NCI-H1092 treated with DMSO at 0.1 percent for 48 hours (cell line): ENCODE data around the gene TBC1D17.
A peak's percentile ranks its signal among the peaks of the same experiment; 100 is the strongest.
"Not testable (repeated sequence)": the region's sequence is repeated elsewhere in the genome, so short reads cannot be mapped to it uniquely, and the experiment has no call there.

ENCODE experiments used
- DNase-seq: peaks from one replicate; lab custom pipeline; 2025; lab: John Stamatoyannopoulos, UW

TBC1D17 gene

DNA sequence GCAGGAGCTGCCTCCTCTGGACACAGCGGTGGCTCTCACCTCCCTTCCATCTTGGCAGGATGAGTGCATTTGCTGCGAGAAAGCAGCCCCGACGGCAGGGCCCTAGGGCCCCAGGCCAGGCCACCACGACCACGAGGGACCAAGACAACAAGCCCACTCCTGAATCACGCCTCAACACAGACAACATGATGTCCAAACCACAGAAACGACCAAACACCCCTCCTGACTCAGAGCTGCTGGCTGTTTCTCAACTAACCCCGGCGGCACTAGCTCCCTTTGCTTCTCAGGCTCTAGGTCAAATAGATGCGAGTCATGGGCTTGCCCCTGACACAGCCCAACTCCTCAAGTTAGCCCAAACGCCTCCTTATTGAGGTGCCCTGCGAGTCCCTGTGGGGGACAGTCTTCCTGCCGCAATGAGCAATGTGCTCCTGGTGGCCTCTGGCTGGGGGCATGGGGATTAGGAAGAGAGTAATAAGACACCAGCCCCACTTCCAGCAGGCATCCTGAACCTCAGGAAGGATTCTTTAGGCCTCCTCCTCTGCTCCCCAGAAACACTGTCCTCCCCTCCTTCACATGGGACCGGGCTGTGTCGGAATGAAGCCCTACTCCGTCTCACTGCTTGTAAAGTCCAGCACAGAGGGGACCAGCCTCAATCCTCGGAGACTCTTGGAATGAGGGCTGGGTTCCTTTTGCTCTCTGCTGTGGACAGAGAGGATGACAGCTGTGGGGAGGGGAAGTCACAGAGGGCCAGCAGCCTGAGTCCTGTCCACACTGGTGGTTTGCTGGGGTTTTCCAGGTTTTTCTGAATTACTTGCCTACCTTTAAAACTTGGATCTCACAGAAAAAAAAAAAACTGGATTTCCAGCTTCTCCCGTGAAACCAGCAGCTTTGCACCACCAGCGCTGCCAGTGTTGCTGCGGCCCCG, 44.6 kb downstream of the TBC1D17 start:
- no peak for DNase-seq

DNA sequence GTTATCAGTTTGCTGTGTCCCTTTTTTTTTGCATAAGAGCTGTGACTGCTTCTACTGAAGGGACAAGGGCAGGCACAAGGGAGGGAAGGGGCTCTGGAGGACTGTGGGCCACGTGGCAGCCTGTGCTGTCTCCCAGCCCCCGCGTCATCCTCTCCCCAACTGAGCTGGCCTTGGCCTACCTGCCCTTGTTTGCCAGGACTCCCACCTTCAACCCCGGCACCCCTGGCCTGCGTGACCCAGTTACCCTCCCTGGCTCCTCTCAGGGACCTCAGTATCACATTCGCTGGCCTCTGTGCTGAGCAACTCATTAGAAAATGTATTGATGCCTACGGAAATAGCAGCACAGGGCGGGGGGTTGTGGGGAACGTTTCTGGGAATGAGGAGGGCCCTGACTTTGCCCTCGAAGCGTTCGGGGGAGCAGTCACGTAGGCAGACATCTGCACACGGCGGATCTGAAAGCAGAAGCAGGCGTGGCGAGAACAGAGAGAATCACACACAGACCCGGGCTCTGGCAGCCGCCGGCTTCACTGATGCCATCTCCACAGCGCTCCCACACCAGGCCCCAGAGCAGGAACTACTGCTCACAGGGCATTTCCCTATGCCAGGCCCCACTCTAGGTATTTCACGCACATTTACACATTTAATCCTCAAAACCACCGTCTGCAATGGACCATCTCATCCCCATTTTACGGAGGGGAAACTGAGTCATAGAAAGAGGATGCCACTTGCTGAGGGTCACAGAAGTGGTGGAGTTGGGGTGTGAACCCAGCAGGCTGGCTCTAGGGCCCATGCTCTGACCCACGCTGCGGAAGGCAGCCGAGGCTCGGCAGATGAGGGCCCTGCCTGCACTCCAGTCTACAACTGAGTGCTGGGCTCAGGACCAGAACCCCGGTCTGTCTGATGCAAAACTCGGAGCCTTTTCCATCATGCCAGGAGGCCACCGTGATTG, 45.8 kb downstream of the TBC1D17 start:
- DNase-seq = no peak

DNA sequence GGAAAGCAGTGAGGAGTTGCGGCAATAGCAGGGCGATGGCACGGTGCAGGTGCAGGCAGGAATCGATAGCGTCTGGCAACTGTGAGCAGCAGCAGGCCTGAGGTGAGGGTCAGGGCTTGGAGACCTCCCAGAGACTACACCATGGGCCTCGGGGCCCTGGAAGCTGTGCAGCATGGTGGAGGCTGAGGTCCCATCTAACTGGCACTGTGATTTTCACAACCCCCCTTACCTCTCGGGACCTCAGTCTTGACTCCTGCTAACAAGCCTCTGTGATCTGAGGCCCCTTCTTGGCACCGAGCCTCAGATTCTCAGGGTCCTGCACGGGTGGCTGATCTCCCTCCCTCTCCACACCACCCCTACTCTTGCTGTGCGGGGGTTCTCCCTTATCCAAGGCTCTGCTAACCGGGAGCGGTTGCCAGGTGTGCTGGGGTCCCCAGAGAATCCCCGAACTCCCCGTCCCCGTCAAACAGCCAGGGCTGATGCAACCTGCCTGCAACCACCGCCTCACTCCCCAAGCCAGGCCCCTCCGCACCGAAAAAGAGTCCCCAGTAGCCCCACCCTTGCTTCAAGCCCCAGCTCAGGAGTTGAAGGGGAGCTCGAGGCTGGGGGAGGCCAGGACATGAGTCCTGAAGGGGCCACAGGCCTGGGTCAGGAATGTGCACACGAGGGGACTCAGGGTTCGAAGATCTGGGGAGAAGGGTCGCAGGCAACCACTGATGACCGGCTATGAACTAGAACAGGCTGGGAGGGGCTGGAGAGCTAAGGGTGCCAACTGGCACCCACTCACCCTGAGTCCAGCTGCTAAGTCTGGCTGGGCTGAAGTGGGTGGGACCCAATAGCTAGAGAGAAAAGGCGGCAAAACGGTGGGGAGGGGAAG, 46.7 kb downstream of the TBC1D17 start:
- DNase-seq = no peak

DNA sequence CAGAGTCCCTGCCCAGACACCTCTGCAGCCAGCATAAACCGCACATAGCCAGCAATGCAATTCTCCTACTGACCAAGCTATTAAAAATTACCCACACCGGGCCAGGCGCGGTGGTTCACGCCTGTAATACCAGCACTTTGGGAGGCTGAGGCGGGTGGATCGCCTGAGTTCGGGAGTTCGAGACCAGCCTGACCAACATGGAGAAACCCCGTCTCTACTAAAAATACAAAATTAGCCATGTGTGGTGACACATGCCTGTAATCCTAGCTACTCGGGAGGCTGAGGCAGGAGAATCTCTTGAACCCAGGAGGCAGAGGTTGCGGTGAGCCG, 47.3 kb downstream of the TBC1D17 start:
- not testable (repeated sequence) for DNase-seq

DNA sequence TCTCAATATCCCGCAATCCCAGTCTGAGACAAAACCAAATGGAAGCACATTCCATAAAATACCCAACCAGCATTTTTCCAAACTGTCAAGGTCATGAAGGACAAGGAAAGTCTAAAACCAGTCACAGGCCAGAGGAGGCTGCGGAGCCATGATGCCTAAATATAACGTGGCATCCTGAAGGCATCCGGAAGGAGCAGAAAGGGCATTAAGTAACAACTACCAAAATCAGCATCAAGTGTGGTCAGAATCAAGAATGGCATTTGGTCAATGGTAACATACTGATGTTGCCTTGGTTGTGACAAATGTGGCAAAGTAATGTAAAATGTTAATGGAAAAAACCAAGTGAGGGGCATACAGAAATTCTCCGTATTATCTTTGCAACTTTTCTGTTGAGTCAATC, 48.0 kb downstream of the TBC1D17 start:
- no peak for DNase-seq

DNA sequence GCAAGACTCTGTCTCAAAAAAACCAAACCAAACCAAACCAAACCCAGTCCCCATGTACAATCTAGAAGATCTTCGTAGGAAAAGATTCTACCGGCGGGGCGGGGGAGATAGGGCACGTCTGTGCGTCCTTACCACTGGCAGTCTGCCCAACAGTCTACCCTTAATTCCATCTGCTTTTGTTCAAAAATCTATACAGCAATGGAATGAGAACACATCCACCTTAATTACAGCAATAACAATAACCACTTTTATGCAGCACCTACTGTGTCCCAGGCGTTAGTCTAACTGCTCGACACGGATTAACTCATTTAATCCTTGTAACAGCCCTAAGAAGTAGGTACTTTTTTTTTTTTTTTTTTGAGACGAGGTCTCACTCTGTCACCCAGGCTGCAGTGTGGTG, 49.0 kb downstream of the TBC1D17 start:
- DNase-seq = no peak

DNA sequence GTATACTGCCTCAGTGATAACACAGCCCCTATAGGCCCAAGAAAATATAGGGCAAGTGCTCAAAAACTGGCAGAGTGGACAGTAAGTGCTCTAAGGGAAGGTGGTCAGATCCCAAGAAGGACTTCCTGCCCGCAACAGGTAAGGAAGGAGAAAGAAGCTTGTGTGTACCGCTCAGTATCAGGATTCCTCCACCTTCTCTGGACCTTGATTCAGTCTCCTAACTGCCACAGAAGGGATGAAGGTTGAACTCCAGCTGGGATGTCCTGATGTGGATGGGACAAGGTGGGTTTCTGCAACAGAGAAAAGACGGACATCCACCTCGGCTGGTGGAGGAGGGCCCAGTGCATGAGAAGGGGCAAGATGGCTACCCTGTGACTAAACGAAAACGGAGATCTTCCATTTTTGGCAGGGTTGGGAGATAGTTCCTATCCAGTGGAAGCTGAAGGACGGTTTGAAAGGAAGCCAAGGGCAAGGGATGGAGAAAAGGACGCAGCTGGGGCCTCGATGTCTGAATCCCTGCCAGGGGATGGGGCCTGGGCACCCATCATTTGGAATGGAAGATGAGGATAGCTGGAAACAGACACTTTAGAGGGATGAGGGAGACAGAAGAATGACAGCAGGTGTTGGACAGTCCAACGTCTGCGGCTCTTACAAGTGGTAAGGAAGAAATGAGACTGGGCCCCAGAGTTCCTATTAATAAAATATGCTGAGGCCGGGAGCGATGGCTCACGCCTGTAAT, 50.2 kb downstream of the TBC1D17 start:
- no peak for DNase-seq

DNA sequence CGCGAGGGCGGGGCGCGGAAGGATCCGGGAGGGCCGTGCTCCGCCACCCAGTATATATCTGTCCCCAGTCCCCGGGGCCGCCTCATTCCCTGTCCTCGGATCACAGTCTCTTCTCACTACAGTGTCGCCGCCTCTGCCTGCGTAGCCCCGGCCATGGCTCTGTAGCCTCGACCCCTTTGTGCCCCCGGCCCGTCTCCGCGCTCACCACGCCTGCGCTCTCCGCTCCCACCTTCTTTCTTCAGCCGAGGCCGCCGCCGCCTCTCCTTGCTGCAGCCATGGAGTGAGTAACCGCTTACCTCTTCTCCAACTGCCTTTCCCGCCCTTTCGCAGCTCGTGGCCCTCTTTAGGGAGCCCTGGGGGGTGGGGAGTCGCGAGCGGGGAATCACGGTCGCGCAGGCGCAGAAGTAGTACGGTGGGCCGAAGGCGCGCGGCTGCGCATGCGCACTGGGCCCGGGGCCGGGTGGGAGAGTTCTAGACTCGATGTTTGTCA, 51.7 kb downstream of the TBC1D17 start, which contains the start of the genes ATF5 and NUP62:
Gene ATF5 (plus strand): TSS at position 85 of the 490 bp plus-strand sequence. CDS start 1,646 bp downstream, outside the sequence.
Gene NUP62 (minus strand): TSS at position 384 of the 490 bp plus-strand sequence. CDS start 19,697 bp downstream, outside the sequence.
- DNase-seq = peak; percentile 93

DNA sequence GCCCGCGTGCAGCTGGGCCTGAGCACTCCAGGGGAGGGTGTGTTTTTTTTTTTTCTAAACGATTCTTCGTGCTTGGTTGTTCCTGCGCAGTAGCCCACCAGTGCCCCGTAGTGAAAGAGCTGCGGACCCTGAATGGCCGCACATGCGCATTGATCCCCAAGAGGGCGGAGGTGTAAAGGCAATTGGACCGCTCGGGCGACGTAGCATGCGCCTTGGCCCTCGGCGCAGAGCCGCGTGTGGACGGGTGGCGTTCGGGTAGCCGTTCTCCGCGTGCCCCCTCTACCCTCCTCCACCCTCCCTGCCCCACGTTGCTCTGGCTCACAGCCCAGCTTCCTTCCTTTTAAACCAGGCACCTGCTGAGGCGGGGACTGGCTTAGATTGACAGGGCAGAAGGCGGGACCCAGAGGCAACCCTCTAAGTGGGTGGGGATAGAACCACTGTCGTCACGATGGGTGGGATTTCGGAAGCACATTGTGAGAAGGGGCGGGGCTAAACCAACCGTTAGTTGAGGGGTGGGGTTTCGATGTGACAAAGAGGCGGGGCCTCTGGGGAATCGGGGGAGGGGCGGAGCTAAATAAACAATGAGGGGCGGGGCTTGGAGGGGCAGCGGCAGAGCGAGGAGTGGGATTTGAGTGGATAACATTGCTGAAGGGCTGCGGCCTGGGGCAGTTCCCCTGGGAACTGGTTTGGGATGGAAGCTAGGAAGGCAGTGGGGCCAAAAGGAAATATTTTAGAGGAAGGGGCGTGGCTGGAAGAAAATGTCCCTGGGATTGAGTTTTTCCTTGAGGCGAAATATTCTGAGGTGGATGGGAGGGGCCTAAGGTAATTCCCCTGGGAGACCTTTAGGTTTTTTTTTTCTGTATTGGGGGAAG, 52.3 kb downstream of the TBC1D17 start:
- DNase-seq = peak; percentile 94

DNA sequence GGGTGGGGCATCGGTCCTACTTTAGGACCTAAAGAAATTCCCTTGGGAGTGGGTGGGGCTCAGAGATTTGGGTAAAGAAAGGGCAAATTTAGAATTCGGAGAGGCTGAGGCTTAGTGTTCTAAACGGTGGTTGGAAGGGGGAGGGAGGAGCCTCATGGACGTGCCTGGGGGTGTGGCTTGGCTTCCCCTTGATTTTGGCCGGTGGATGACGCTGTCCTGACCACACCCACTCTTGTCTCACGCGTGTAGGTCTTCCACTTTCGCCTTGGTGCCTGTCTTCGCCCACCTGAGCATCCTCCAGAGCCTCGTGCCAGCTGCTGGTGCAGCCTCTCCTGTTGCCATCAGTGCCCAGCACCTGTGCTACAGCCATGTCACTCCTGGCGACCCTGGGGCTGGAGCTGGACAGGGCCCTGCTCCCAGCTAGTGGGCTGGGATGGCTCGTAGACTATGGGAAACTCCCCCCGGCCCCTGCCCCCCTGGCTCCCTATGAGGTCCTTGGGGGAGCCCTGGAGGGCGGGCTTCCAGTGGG, 53.0 kb downstream of the TBC1D17 start:
- no peak for DNase-seq

DNA sequence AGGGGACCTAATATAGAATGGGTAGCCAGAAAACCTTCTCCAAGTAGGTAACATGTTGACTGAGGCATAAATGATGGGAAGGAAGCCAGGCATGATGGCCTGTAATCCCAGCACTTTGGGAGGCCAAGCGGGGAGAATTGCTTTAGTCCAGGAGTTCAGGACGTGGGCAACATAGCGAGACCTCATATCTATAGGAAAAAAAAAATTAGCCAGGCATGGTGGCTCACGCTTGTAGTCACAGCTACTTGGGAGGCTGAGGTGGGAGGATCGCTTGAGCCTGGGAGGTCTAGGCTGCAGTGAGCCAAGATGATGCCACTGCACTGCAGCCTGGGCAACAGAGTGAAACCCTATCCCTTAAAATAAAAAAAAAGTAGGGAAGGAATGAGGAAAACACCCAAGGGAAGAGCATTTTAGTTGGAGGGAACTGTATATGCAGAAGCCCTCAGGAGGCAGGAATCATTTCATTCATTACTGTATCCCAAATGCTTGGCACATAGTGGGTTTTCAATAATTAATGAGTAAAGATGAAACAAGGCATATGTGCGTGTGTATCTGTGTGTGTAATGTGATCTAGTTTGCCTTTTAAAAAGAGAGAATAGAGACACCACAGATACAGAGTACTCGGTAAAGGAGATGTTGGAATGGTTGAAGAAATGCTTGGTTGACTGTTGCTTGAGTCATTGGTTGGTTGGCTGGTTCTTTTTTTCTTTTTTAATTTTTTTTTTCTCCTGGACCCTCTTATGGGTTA, 54.0 kb downstream of the TBC1D17 start:
- DNase-seq = no peak

DNA sequence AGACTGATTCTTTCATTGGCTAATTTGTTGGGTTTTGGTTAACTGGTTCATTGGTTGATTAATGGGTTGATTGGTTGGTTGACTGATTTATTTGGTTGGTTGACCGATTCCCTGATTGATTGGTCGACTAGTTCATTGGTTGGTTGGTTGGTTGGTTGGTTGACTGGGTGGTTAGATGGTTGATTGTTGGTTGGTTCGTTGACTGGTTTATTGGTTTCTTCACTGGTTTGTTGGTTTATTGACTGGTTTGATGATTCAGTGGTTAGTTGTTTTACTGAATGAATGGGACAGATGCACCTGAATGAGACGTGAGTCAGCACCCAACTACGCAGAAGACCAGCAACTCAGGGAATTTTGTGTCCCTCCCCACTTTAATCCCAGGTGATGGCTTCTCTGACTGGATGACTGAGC, 54.5 kb downstream of the TBC1D17 start:
- no peak for DNase-seq

DNA sequence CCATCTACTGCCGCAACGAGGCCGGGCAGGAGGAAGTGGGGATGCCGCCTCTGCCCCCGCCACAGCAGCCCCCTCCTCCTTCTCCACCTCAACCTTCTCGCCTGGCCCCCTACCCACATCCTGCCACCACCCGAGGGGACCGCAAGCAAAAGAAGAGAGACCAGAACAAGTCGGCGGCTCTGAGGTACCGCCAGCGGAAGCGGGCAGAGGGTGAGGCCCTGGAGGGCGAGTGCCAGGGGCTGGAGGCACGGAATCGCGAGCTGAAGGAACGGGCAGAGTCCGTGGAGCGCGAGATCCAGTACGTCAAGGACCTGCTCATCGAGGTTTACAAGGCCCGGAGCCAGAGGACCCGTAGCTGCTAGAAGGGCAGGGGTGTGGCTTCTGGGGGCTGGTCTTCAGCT, 55.2 kb downstream of the TBC1D17 start:
- DNase-seq = no peak

DNA sequence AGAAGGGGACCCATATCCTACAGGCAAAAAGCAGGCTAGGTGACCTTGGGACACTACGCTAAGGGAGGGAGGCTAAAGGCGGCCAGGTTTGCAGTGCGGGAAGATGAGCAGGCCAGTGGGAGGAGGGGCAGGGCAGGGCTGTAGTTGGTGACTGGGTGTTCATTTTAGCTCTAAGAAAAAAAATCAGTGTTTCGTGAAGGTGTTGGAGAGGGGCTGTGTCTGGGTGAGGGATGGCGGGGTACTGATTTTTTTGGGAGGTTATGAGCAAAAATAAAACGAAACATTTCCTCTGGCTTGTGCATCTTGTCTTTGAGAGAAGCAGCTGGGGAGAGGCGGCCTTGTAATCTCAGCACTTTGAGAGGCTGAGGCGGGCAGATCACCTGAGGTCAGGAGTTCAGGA, 56.1 kb downstream of the TBC1D17 start:
- no peak for DNase-seq

DNA sequence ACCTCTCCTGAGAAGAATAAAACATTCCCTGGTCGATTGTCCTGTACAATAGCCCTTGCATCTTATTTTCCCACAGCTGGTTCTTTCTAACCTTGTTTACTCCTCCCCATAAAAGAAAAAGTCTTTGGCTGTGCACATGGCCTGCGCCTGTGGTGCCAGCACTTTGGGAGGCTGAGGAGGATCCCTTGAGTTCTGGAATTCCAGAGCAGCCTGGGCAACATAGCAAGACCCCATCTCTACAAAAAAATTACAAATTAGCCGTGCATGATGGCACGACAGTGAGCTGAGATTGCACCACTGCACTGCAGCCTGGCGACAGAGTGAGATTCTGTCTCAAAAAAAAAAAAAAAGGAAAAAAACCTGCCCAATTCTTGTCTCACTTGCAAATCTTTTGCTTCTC, 59.0 kb downstream of the TBC1D17 start:
- no peak for DNase-seq

DNA sequence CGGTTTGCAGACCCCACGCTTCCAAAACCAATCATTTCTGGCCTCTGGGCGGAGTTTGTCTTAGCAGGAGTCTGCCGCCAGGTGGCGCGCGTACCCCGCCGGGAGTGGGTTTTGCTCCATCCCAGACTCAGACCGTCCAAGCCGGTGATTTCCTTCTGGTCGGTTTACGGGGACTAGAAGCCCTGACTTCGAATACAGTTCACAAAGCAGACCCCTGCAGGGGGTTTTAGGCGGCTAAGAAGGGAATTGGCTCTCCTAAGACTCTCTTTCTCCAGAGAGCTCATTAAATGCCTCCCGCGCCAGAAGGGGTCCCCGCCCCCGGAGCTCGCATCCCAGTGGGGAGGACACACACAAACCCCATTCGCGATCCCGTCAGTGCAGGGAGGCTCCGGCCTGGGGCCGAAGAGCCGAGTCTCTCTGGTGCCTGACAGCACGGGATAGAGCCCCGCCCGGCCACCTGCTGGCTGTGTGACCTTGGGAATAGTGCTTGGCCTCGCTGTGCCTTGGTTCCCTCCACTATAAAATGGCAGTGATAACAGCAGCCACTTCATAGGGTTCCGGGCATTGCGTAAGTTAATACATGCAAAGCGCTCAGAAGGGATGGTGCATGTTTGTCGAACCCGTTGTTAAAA, 60.4 kb downstream of the TBC1D17 start:
- peak; percentile 21 for DNase-seq
